Panc1 (cell line): ENCODE measurements around the gene OARD1.

Source experiments
- CTCF ChIP-seq: fragments of 450-650 bp; IDR thresholded peaks from 2 replicates; pipeline ENCODE4 v1.5.1; 2017; ENCODE audit warnings: mild to moderate bottlenecking
- POLR2AphosphoS5 ChIP-seq: IDR thresholded peaks from 2 replicates; pipeline ENCODE4 v1.6.1; 2012; ENCODE audit warnings: mild to moderate bottlenecking, low read depth, low read length, moderate library complexity
- SIN3A ChIP-seq: IDR thresholded peaks from 2 replicates; pipeline ENCODE4 v1.6.1; 2012; ENCODE audit warnings: low read depth, mild to moderate bottlenecking, low read length, moderate library complexity, borderline replicate concordance; ENCODE audit not compliant: insufficient read depth

- TF ChIP-seq CTCF (no peak), SIN3A (no peak), POLR2AphosphoS5 (no peak)
Observed at GRCh38 chr6:41083072-41083471, 10.9 kb upstream of the OARD1 start.
